Measurements from ENCODE around the gene KCTD17.

DNA sequence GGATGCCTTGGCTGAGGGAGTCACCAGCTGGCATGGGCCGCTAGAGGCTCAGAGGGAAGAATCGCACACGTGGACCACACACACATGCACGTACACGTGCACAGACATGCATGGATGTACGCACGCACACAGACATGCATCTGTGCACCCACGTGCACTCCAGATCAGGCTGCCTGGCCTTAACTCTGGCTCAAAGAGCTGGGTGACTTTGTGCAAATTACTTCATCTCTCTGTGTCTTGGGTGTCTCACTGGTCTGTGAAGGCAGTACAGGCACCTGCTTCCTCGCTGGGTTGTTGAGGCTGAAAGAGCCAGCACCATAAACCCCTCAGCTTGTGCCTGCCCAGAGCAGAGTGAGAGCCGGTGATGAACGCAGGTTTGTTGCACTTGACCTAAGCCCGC is 29.3 kb downstream of the KCTD17 start:
- no peak for TF ChIP-seq CTCF (IDR thresholded peaks at IDR 0.05 in 8 of 11, conservative IDR thresholded peaks at IDR 0.05 in 3 of 11)
- no peak for TF ChIP-seq POLR2AphosphoS5 (IDR thresholded peaks at IDR 0.05)
